OCI-LY7 (cell line): ENCODE data around the gene KLRD1. TPM values are rescaled to one million over a fixed set of nuclear protein-coding genes. Genes with fewer than 3 reads are reported as not detected.

Experiments
- BruUV-seq: library from RNA; stranded (reverse); fragments of 400-500 nt; replicated peaks from 2 replicates; lab custom pipeline; 2021; lab: Mats Ljungman, UMichigan
- CTCF ChIA-PET: fragments of 300-600 bp; sonication (Branson Sonifier 250); formaldehyde crosslinking; loops from one replicate; lab custom pipeline; 2022; ENCODE audit warnings: antibody characterized with exemption; ENCODE audit not compliant: unreplicated experiment; lab: Charles Lee
- POLR2A ChIA-PET: fragments of 300-600 bp; sonication (Branson Sonifier 250); formaldehyde crosslinking; loops from one replicate; lab custom pipeline; 2022; ENCODE audit warnings: antibody characterized with exemption; lab: Charles Lee
- DNase-seq: peaks from one replicate; pipeline ENCODE4 v3.0.0-alpha.2; 2015; ENCODE audit warnings: low spot score
- H2AFZ ChIP-seq: fragments of 200-600 bp; sonication (generic), shearing (Covaris generic); 2 replicates; pipeline ENCODE4 v1.6.1; 2014; ENCODE audit warnings: mild to moderate bottlenecking, antibody characterized with exemption, low read length, moderate library complexity
- H3K27ac ChIP-seq: fragments of 200-600 bp; sonication (generic); 2 replicates; pipeline ENCODE4 v1.5.1; 2014; ENCODE audit warnings: mixed run types, low read depth, mild to moderate bottlenecking, moderate library complexity, low read length, inconsistent platforms; ENCODE audit not compliant: poor library complexity, severe bottlenecking
- H3K36me3 ChIP-seq: fragments of 200-600 bp; sonication (generic); 2 replicates; pipeline ENCODE4 v1.6.1; 2014; ENCODE audit warnings: mild to moderate bottlenecking, antibody characterized with exemption, low read length, moderate library complexity, mixed read lengths; ENCODE audit not compliant: insufficient read depth
- H3K4me1 ChIP-seq: fragments of 200-600 bp; sonication (generic); 2 replicates; pipeline ENCODE4 v1.5.1; 2014; ENCODE audit warnings: mild to moderate bottlenecking, low read length; ENCODE audit not compliant: insufficient read depth, poor library complexity, severe bottlenecking
- H3K4me2 ChIP-seq: fragments of 200-600 bp; sonication (generic); 2 replicates; pipeline ENCODE4 v1.6.1; 2014; ENCODE audit warnings: mild to moderate bottlenecking, low read length
- H3K4me3 ChIP-seq: fragments of 200-600 bp; sonication (generic); 2 replicates; pipeline ENCODE4 v1.5.1; 2014; ENCODE audit warnings: mild to moderate bottlenecking, low read depth, low read length; ENCODE audit not compliant: poor library complexity, severe bottlenecking
- H3K79me2 ChIP-seq: fragments of 200-600 bp; sonication (generic); 2 replicates; pipeline ENCODE4 v1.6.1; 2016; ENCODE audit warnings: low read depth, mild to moderate bottlenecking, low read length, moderate library complexity, mixed read lengths; ENCODE audit not compliant: insufficient read depth
- H3K9me2 ChIP-seq: fragments of 200-600 bp; sonication (generic); 2 replicates; pipeline ENCODE4 v1.6.1; 2016; ENCODE audit warnings: mild to moderate bottlenecking, low read length, mixed read lengths; ENCODE audit not compliant: insufficient read depth
- H3K9me3 ChIP-seq: fragments of 200-600 bp; sonication (generic); 2 replicates; pipeline ENCODE4 v1.6.1; 2014; ENCODE audit warnings: mild to moderate bottlenecking, mixed run types, low read length, mixed read lengths
- H4K20me1 ChIP-seq: fragments of 200-600 bp; sonication (generic); 2 replicates; pipeline ENCODE4 v1.6.1; 2014; ENCODE audit warnings: mild to moderate bottlenecking, antibody characterized with exemption, low read length, moderate library complexity, mixed read lengths; ENCODE audit not compliant: insufficient read depth
- EZH2phosphoT487 ChIP-seq: fragments of 200-600 bp; sonication (generic); IDR thresholded peaks from 2 replicates; pipeline ENCODE4 v1.6.1; 2018; ENCODE audit warnings: low read depth, borderline replicate concordance, mild to moderate bottlenecking, mixed run types, antibody characterized with exemption, low read length, moderate library complexity, mixed read lengths
- intact Hi-C: fragments of 100-400 bp; cut with micrococcal nuclease; formaldehyde crosslinking; loops from one replicate; pipeline ENCODE4 v1.10.0; 2022; ENCODE audit not compliant: unreplicated experiment
- total RNA-seq, 2 experiments: library from RNA; depleted of rRNA in 1 of 2; stranded (reverse); fragments of >200 nt in 1 of 2; shearing (Covaris generic) in 1 of 2; gene quantifications; 2 replicates each; pipeline ENCODE4 v1.2.3, GENCODE V29; 2014 to 2022
- TF ChIP-seq, protein P1 (sequence below): fragments of 200-600 bp; sonication (generic); conservative IDR thresholded peaks from 2 replicates; pipeline ENCODE4 v1.5.1; 2014; ENCODE audit warnings: mild to moderate bottlenecking, antibody characterized with exemption, low read length, moderate library complexity, mixed read lengths

KLRD1 gene
- total RNA-seq, 2 experiments from 2014 or later, result under 0.01 to 0.04 TPM

DNA sequence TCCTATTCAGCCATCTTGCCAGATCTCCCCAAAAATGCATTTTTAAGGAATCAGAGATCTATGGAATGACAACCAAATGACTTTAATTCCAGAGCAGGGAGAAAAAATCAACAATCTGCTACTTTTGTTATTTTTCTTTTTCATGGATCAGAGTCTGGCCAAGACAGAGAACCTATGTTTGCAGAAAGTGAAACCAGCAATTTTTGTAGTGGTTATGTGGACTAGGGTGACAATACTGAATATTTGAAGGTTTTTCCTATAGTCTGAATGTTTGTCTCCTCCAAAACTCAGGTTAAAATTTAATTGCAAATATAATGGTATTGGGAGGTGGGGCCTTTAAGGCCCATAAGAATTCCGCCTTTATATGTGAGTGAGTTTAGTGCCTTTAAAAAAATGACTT is 51.3 kb downstream of the KLRD1 start:
- Histone ChIP-seq H3K79me2 (no peaks in the 10 kb centered on the region), H2AFZ (no peak overlapping the region), H4K20me1 (no peaks in the 10 kb centered on the region), H3K27ac (no peak overlapping the region), H3K4me1 (peaks cover 25% of the 10 kb centered on the region), H3K4me3 (no peak overlapping the region), H3K36me3 (peaks cover 25% of the 10 kb centered on the region), H3K4me2 (no peak overlapping the region), H3K9me2 (no peaks in the 10 kb centered on the region), H3K9me3 (peaks cover 17% of the 10 kb centered on the region; the same call in 1 of the 2 replicates)
- intact Hi-C loops, result no loop called here
- BruUV-seq, result no TSS peak
- TF ChIP-seq, protein P1, sequence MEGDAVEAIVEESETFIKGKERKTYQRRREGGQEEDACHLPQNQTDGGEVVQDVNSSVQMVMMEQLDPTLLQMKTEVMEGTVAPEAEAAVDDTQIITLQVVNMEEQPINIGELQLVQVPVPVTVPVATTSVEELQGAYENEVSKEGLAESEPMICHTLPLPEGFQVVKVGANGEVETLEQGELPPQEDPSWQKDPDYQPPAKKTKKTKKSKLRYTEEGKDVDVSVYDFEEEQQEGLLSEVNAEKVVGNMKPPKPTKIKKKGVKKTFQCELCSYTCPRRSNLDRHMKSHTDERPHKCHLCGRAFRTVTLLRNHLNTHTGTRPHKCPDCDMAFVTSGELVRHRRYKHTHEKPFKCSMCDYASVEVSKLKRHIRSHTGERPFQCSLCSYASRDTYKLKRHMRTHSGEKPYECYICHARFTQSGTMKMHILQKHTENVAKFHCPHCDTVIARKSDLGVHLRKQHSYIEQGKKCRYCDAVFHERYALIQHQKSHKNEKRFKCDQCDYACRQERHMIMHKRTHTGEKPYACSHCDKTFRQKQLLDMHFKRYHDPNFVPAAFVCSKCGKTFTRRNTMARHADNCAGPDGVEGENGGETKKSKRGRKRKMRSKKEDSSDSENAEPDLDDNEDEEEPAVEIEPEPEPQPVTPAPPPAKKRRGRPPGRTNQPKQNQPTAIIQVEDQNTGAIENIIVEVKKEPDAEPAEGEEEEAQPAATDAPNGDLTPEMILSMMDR, result no peak
- TF ChIP-seq EZH2phosphoT487, result no peak
- DNase-seq, result no peak
- ChIA-PET POLR2A (no interaction called here), CTCF (no interaction called here)

DNA sequence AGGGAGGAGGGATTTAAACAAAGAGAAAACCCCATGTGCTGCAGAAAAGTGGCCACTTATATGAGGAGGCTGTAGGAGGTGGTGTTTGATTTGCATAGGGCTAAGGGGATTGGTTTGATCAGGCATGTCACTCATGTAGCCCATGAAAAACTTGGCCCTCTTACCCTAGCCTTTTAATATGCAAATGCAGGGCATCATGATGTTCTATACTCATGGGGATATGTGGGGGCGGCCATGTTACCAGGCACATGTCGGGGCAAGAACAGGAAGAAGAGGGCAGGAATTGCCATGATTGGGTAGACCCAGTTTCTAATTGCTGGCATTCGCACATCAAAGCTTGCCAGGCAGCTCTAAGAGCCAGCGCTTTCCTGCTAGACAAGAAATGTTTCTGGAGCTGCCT is 53.4 kb downstream of the KLRD1 start:
- ChIA-PET POLR2A (interaction anchor here (1.1 to 1.4 kb wide), 2 partner anchors 13 to 260 kb away, joined by 3 read pairs; no protein-coding TSS in a partner anchor), CTCF (no interaction called here)
- Histone ChIP-seq H3K4me3 (no peak overlapping the region), H3K4me1 (peaks cover 36% of the 10 kb centered on the region), H2AFZ (no peak overlapping the region; the same call in 1 of the 2 replicates), H3K36me3 (peaks cover 25% of the 10 kb centered on the region), H4K20me1 (no peaks in the 10 kb centered on the region), H3K27ac (no peak overlapping the region), H3K9me2 (no peaks in the 10 kb centered on the region), H3K79me2 (no peaks in the 10 kb centered on the region), H3K4me2 (no peak overlapping the region), H3K9me3 (peaks cover 17% of the 10 kb centered on the region; the same call in 1 of the 2 replicates)
- intact Hi-C loops, result loop anchor here (5.0 kb wide), 1 partner anchor 251 kb away; the partner anchor contains the start of gene MAGOHB
- no peak for DNase-seq
- BruUV-seq, result no TSS peak
- TF ChIP-seq EZH2phosphoT487, result no peak
- TF ChIP-seq, protein P1, result no peak

DNA sequence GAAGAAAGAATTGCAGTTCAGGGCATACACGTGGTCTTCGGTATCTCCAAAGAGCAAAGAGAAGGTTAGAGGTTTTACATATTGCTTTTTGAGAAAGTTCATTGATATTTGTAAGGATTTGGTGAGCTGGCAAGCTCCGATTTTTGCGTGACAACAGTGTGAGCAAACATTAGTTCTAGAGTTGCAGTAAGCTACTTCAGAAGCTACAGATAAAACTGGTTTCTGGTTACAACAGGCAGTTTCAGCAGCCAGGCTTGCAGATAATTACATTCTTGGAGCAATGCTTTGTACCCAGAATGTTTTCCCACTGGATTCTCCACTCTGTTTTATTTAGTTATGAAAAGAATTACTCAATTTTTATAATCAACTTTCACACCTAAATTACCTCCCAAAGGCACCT is 54.0 kb downstream of the KLRD1 start:
- DNase-seq, result no peak
- peak overlapping the region; percentile 86; the same call in 1 of the 2 replicates for H3K4me2 ChIP-seq
- no peak for TF ChIP-seq EZH2phosphoT487
- TF ChIP-seq, protein P1, result no peak

More for the DNA sequence above, 54.0 kb downstream of the KLRD1 start:
- intact Hi-C loops, result loop anchor here (5.0 kb wide), 1 partner anchor 251 kb away; the partner anchor contains the start of gene MAGOHB
- H3K9me3 ChIP-seq, result peaks cover 17% of the 10 kb centered on the region; the same call in 1 of the 2 replicates
- no peak overlapping the region for H3K4me3 ChIP-seq
- BruUV-seq, result no TSS peak
- no peaks in the 10 kb centered on the region for H3K79me2 ChIP-seq
- no peak overlapping the region for H3K27ac ChIP-seq
- POLR2A ChIA-PET, result interaction anchor here (1.1 to 1.4 kb wide), 2 partner anchors 13 to 260 kb away, joined by 3 read pairs; no protein-coding TSS in a partner anchor
- peak overlapping the region; percentile 85; the same call in 1 of the 2 replicates for H2AFZ ChIP-seq
- H3K4me1 ChIP-seq, result peaks cover 41% of the 10 kb centered on the region
- CTCF ChIA-PET, result no interaction called here
- H3K9me2 ChIP-seq, result no peaks in the 10 kb centered on the region
- H3K36me3 ChIP-seq, result peaks cover 25% of the 10 kb centered on the region
- H4K20me1 ChIP-seq, result no peaks in the 10 kb centered on the region
